Superior temporal gyrus (tissue), 1 donor: ENCODE data around the gene ZNF200.

ENCODE experiments used
- DNase-seq: peaks from one replicate; pipeline ENCODE4 v3.0.0-alpha.2; 2016; ENCODE audit errors: extremely low spot score

Gene ZNF200

GRCh38 chr16:3179651-3180050, 55.3 kb downstream of the ZNF200 start:
- no peak for DNase-seq

- DNase-seq: no peak
Observed at GRCh38 chr16:3175157-3176093, 59.5 kb downstream of the ZNF200 start.

DNA sequence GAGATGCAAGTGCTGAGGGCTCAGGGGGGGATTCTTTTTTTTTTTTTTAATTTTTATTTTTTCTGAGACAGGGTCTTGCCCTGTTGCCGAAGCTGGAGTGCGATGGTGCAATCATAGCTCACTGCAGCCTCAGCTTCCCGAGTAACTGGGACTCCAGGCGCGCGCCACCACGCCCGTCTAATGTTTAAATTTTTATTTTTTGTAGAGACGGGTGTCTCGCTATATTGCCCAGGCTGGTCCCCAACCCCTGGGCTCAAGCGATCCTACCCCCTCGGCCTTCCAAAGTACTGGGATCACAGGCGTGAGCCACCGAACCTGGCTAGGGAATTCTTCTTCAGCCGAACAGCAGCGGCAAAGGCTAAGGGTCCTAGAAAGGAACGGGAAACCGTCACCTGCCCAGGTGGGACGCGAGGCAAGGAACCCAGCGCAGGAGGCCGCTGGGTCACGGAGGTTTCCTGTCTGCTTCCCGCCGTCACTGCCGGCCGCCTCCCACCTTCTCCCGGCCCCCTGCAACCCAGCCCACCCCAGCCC, 60.3 kb downstream of the ZNF200 start:
- DNase-seq: no peak

GRCh38 chr16:3173892-3174617, 60.9 kb downstream of the ZNF200 start:
- no peak for DNase-seq
